GM19035 (cell line): Measurements from ENCODE around the gene TCERG1L.
"Not testable (repeated sequence)": the region's sequence is repeated elsewhere in the genome, so short reads cannot be mapped to it uniquely, and the experiment has no call there.

Experiments used
- ATAC-seq: cut with Tn5 transposase; IDR thresholded peaks from one replicate; pipeline ENCODE4 v1.9.1; 2021; ENCODE audit not compliant: unreplicated experiment

TCERG1L gene

GRCh38 chr10:131249238-131249954 is 62.1 kb downstream of the TCERG1L start:
- no peak for ATAC-seq

GRCh38 chr10:131248376-131249165 is 63.0 kb downstream of the TCERG1L start:
- no peak for ATAC-seq

GRCh38 chr10:131247873-131248272 is 63.6 kb downstream of the TCERG1L start:
- no peak for ATAC-seq

- no peak for ATAC-seq
Observed at GRCh38 chr10:131246775-131247174, 64.7 kb downstream of the TCERG1L start.

GRCh38 chr10:131246089-131246488 is 65.4 kb downstream of the TCERG1L start:
- ATAC-seq: no peak

GRCh38 chr10:131245475-131246059 is 66.0 kb downstream of the TCERG1L start:
- no peak for ATAC-seq

- ATAC-seq: no peak
Observed at GRCh38 chr10:131244836-131245235, 66.7 kb downstream of the TCERG1L start.

GRCh38 chr10:131243076-131243475 is 68.4 kb downstream of the TCERG1L start:
- no peak for ATAC-seq

GRCh38 chr10:131242007-131242406 is 69.5 kb downstream of the TCERG1L start:
- ATAC-seq: no peak

- ATAC-seq: no peak
Observed at GRCh38 chr10:131240691-131241090, 70.8 kb downstream of the TCERG1L start.

GRCh38 chr10:131239926-131240325 is 71.6 kb downstream of the TCERG1L start:
- no peak for ATAC-seq

- ATAC-seq: no peak
Observed at GRCh38 chr10:131239450-131239849, 72.1 kb downstream of the TCERG1L start.

GRCh38 chr10:131238669-131239280 is 72.7 kb downstream of the TCERG1L start:
- no peak for ATAC-seq

- ATAC-seq: no peak
Observed at GRCh38 chr10:131237991-131238651, 73.4 kb downstream of the TCERG1L start.

- not testable (repeated sequence) for ATAC-seq
Observed at GRCh38 chr10:131234606-131235005, 76.9 kb downstream of the TCERG1L start.

- ATAC-seq: no peak
Observed at GRCh38 chr10:131233611-131234258, 77.8 kb downstream of the TCERG1L start.

- ATAC-seq: no peak
Observed at GRCh38 chr10:131231965-131232541, 79.5 kb downstream of the TCERG1L start.

- no peak for ATAC-seq
Observed at GRCh38 chr10:131231323-131231964, 80.1 kb downstream of the TCERG1L start.

GRCh38 chr10:131230641-131231322 is 80.7 kb downstream of the TCERG1L start:
- no peak for ATAC-seq
